SK-N-SH treated with all-trans-retinoic acid at 6 μM for 48 hours (cell line): ENCODE results near the gene DAB2.

Experiments
- ATAC-seq: fragments of 200-7000 bp; cut with Tn5 transposase; 3 replicates; pipeline ENCODE4 v1.9.1; 2020; ENCODE audit warnings: mild to moderate bottlenecking, moderate library complexity
- ARNTL ChIP-seq: fragments of 450-650 bp; formaldehyde crosslinking; IDR thresholded peaks from 2 replicates; pipeline ENCODE4 v1.5.0; 2020; ENCODE audit warnings: low read depth, mild to moderate bottlenecking, moderate library complexity, borderline replicate concordance
- BACH2 ChIP-seq: fragments of 250-450 bp; sonication (Bioruptor Pico); IDR thresholded peaks from 2 replicates; pipeline ENCODE4 v1.9.0; 2021; ENCODE audit warnings: mild to moderate bottlenecking, borderline replicate concordance
- CSDC2 ChIP-seq: fragments of 250-450 bp; sonication (Bioruptor Pico); IDR thresholded peaks from 2 replicates; pipeline ENCODE4 v1.5.0; 2020; ENCODE audit warnings: mild to moderate bottlenecking, moderate library complexity
- ESRRG ChIP-seq: fragments of 250-450 bp; sonication (Bioruptor Pico); IDR thresholded peaks from 2 replicates; pipeline ENCODE4 v1.6.1; 2021; ENCODE audit warnings: mild to moderate bottlenecking
- ISL1 ChIP-seq: fragments of 250-450 bp; sonication (Bioruptor Pico); IDR thresholded peaks from 2 replicates; pipeline ENCODE4 v2.1.2; 2022; ENCODE audit warnings: mild to moderate bottlenecking, moderate library complexity
- OSR1 ChIP-seq: fragments of 250-450 bp; sonication (Bioruptor Pico); IDR thresholded peaks from 2 replicates; pipeline ENCODE4 v1.8.0; 2022; ENCODE audit warnings: moderate library complexity, mild to moderate bottlenecking, inconsistent platforms
- PPARA ChIP-seq: fragments of 250-450 bp; sonication (Bioruptor Pico); IDR thresholded peaks from 2 replicates; pipeline ENCODE4 v1.5.0; 2020; ENCODE audit warnings: mild to moderate bottlenecking, borderline replicate concordance
- RARB ChIP-seq: fragments of 250-450 bp; sonication (Bioruptor Pico); IDR thresholded peaks from 2 replicates; pipeline ENCODE4 v1.8.0; 2021; ENCODE audit warnings: mild to moderate bottlenecking, moderate library complexity
- SNAI2 ChIP-seq: fragments of 250-450 bp; sonication (Bioruptor Pico); IDR thresholded peaks from 2 replicates; pipeline ENCODE4 v1.5.0; 2020; ENCODE audit warnings: mild to moderate bottlenecking, moderate library complexity
- TCF4 ChIP-seq: fragments of 250-450 bp; sonication (Bioruptor Pico); IDR thresholded peaks from 2 replicates; pipeline ENCODE4 v1.8.0; 2021; ENCODE audit warnings: mild to moderate bottlenecking, moderate library complexity, borderline replicate concordance
- TOX ChIP-seq: fragments of 250-450 bp; sonication (Bioruptor Pico); IDR thresholded peaks from 2 replicates; pipeline ENCODE4 v1.8.0; 2021; ENCODE audit warnings: mild to moderate bottlenecking, moderate library complexity, borderline replicate concordance
- ZC3H10 ChIP-seq: fragments of 250-450 bp; sonication (Bioruptor Pico); IDR thresholded peaks from 2 replicates; pipeline ENCODE4 v1.5.1; 2021; ENCODE audit warnings: mild to moderate bottlenecking, moderate library complexity
- ZFP3 ChIP-seq: fragments of 250-450 bp; sonication (Bioruptor Pico); IDR thresholded peaks from 2 replicates; pipeline ENCODE4 v1.5.0; 2020; ENCODE audit warnings: mild to moderate bottlenecking, moderate library complexity
- ZFP30 ChIP-seq: fragments of 450-650 bp; formaldehyde crosslinking; IDR thresholded peaks from 2 replicates; pipeline ENCODE4 v1.5.0; 2022; ENCODE audit warnings: mild to moderate bottlenecking, moderate library complexity
- ZNF565 ChIP-seq: fragments of 450-650 bp; formaldehyde crosslinking; conservative IDR thresholded peaks from 2 replicates; pipeline ENCODE4 v1.5.0; 2020; ENCODE audit warnings: low read depth, mild to moderate bottlenecking, moderate library complexity
- ZNF70 ChIP-seq: fragments of 450-650 bp; formaldehyde crosslinking; IDR thresholded peaks from 2 replicates; pipeline ENCODE4 v1.5.0; 2020; ENCODE audit warnings: mild to moderate bottlenecking, moderate library complexity
- ZNF8 ChIP-seq: fragments of 450-650 bp; formaldehyde crosslinking; IDR thresholded peaks from 2 replicates; pipeline ENCODE4 v1.5.0; 2020; ENCODE audit warnings: mild to moderate bottlenecking, moderate library complexity
- TF ChIP-seq, protein P1 (sequence below): fragments of 250-450 bp; sonication (Bioruptor Pico); IDR thresholded peaks from 2 replicates; pipeline ENCODE4 v1.5.1; 2020; ENCODE audit warnings: low read depth, mild to moderate bottlenecking, moderate library complexity
- TF ChIP-seq, protein P2 (sequence below): fragments of 250-450 bp; sonication (Bioruptor Pico); IDR thresholded peaks from 2 replicates; pipeline ENCODE4 v1.5.0; 2020; ENCODE audit warnings: mild to moderate bottlenecking, moderate library complexity
- TF ChIP-seq, protein P3 (sequence below): fragments of 250-450 bp; sonication (Bioruptor Pico); IDR thresholded peaks from 2 replicates; pipeline ENCODE4 v1.8.0; 2021; ENCODE audit warnings: low read depth, mild to moderate bottlenecking, moderate library complexity, borderline replicate concordance
- TF ChIP-seq, protein P4 (sequence below): fragments of 250-450 bp; sonication (Bioruptor Pico); IDR thresholded peaks from 2 replicates; pipeline ENCODE4 v1.8.0; 2020; ENCODE audit warnings: mild to moderate bottlenecking, moderate library complexity, borderline replicate concordance
- TF ChIP-seq, protein P5 (sequence below): fragments of 250-450 bp; sonication (Bioruptor Pico); IDR thresholded peaks from 2 replicates; pipeline ENCODE4 v1.5.1; 2021; ENCODE audit warnings: mild to moderate bottlenecking, moderate library complexity

The DAB2 gene

GRCh38 chr5:39381376-39381775 is 43.4 kb downstream of the DAB2 start:
- peak; percentile 39; the same call in 1 of the 3 replicates for ATAC-seq
- TF ChIP-seq ISL1 (no peak), PPARA (CRISPR knock-in tag) (no peak), BACH2 (CRISPR knock-in tag) (no peak), OSR1 (CRISPR knock-in tag) (no peak), ZC3H10 (CRISPR knock-in tag) (no peak), RARB (CRISPR knock-in tag) (no peak), CSDC2 (CRISPR knock-in tag) (no peak), TOX (CRISPR knock-in tag) (no peak), ARNTL (CRISPR knock-in tag) (no peak), TCF4 (CRISPR knock-in tag) (no peak), ZNF70 (CRISPR knock-in tag) (no peak), ZFP30 (no peak), SNAI2 (no peak), ZNF8 (no peak), ZFP3 (CRISPR knock-in tag) (no peak)
- TF ChIP-seq, protein P1, sequence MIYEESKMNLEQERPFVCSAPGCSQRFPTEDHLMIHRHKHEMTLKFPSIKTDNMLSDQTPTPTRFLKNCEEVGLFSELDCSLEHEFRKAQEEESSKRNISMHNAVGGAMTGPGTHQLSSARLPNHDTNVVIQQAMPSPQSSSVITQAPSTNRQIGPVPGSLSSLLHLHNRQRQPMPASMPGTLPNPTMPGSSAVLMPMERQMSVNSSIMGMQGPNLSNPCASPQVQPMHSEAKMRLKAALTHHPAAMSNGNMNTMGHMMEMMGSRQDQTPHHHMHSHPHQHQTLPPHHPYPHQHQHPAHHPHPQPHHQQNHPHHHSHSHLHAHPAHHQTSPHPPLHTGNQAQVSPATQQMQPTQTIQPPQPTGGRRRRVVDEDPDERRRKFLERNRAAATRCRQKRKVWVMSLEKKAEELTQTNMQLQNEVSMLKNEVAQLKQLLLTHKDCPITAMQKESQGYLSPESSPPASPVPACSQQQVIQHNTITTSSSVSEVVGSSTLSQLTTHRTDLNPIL (CRISPR knock-in tag) = no peak
- TF ChIP-seq, protein P2, sequence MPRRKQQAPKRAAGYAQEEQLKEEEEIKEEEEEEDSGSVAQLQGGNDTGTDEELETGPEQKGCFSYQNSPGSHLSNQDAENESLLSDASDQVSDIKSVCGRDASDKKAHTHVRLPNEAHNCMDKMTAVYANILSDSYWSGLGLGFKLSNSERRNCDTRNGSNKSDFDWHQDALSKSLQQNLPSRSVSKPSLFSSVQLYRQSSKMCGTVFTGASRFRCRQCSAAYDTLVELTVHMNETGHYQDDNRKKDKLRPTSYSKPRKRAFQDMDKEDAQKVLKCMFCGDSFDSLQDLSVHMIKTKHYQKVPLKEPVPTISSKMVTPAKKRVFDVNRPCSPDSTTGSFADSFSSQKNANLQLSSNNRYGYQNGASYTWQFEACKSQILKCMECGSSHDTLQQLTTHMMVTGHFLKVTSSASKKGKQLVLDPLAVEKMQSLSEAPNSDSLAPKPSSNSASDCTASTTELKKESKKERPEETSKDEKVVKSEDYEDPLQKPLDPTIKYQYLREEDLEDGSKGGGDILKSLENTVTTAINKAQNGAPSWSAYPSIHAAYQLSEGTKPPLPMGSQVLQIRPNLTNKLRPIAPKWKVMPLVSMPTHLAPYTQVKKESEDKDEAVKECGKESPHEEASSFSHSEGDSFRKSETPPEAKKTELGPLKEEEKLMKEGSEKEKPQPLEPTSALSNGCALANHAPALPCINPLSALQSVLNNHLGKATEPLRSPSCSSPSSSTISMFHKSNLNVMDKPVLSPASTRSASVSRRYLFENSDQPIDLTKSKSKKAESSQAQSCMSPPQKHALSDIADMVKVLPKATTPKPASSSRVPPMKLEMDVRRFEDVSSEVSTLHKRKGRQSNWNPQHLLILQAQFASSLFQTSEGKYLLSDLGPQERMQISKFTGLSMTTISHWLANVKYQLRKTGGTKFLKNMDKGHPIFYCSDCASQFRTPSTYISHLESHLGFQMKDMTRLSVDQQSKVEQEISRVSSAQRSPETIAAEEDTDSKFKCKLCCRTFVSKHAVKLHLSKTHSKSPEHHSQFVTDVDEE (CRISPR knock-in tag) = no peak
- TF ChIP-seq, protein P3, sequence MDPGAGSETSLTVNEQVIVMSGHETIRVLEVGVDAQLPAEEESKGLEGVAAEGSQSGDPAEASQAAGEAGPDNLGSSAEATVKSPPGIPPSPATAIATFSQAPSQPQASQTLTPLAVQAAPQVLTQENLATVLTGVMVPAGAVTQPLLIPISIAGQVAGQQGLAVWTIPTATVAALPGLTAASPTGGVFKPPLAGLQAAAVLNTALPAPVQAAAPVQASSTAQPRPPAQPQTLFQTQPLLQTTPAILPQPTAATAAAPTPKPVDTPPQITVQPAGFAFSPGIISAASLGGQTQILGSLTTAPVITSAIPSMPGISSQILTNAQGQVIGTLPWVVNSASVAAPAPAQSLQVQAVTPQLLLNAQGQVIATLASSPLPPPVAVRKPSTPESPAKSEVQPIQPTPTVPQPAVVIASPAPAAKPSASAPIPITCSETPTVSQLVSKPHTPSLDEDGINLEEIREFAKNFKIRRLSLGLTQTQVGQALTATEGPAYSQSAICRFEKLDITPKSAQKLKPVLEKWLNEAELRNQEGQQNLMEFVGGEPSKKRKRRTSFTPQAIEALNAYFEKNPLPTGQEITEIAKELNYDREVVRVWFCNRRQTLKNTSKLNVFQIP = no peak
- TF ChIP-seq, protein P4, sequence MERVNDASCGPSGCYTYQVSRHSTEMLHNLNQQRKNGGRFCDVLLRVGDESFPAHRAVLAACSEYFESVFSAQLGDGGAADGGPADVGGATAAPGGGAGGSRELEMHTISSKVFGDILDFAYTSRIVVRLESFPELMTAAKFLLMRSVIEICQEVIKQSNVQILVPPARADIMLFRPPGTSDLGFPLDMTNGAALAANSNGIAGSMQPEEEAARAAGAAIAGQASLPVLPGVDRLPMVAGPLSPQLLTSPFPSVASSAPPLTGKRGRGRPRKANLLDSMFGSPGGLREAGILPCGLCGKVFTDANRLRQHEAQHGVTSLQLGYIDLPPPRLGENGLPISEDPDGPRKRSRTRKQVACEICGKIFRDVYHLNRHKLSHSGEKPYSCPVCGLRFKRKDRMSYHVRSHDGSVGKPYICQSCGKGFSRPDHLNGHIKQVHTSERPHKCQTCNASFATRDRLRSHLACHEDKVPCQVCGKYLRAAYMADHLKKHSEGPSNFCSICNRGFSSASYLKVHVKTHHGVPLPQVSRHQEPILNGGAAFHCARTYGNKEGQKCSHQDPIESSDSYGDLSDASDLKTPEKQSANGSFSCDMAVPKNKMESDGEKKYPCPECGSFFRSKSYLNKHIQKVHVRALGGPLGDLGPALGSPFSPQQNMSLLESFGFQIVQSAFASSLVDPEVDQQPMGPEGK (CRISPR knock-in tag) = no peak
- TF ChIP-seq, all 23 proteins: peak for 0

DNA sequence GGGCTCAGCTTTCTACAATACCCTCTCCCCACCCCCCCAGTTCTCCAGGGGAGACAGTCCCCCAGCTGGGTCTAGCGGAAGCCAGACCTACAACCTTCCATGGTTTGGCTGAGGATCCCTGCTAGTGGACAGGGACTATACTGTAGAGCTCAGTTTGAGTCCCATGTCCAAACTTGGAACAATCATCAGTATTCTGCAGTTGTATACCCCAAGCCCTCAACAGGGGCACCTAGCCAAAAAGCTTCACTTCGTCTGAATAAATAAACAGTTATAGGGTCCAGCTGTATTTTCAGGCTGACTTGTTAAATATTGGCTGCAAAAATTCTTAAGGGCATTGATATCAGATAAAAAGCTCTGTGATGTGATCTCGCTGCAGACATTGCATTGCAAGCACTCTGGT is 45.1 kb downstream of the DAB2 start:
- ATAC-seq = no peak
- TF ChIP-seq, protein P1 (CRISPR knock-in tag) = no peak
- TF ChIP-seq, protein P4 (CRISPR knock-in tag) = no peak
- TF ChIP-seq PPARA (CRISPR knock-in tag) (no peak), ZNF565 (CRISPR knock-in tag) (no peak), CSDC2 (CRISPR knock-in tag) (no peak), ISL1 (no peak), ESRRG (CRISPR knock-in tag) (no peak), ARNTL (CRISPR knock-in tag) (no peak), ZNF8 (no peak), TOX (CRISPR knock-in tag) (no peak), ZNF70 (CRISPR knock-in tag) (no peak), ZC3H10 (CRISPR knock-in tag) (no peak), BACH2 (CRISPR knock-in tag) (no peak)
- TF ChIP-seq, protein P3 = no peak
- TF ChIP-seq, protein P5, sequence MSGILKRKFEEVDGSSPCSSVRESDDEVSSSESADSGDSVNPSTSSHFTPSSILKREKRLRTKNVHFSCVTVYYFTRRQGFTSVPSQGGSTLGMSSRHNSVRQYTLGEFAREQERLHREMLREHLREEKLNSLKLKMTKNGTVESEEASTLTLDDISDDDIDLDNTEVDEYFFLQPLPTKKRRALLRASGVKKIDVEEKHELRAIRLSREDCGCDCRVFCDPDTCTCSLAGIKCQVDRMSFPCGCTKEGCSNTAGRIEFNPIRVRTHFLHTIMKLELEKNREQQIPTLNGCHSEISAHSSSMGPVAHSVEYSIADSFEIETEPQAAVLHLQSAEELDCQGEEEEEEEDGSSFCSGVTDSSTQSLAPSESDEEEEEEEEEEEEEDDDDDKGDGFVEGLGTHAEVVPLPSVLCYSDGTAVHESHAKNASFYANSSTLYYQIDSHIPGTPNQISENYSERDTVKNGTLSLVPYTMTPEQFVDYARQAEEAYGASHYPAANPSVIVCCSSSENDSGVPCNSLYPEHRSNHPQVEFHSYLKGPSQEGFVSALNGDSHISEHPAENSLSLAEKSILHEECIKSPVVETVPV = no peak
